IMR-90 (cell line): Measurements from ENCODE around the gene UPK1A. TPM values are rescaled to one million over a fixed set of nuclear protein-coding genes. Genes with fewer than 3 reads are reported as not detected.

Source experiments
- ATAC-seq: fragments of 200-7000 bp; cut with Tn5 transposase; 2 replicates; pipeline ENCODE4 v1.9.1; 2020; ENCODE audit warnings: low read depth, mild to moderate bottlenecking, moderate library complexity
- BruUV-seq: library from RNA; stranded (reverse); fragments of 400-500 nt; replicated peaks from 2 replicates; lab custom pipeline; 2021; lab: Mats Ljungman, UMichigan
- CTCF ChIA-PET: fragments of 300-600 bp; formaldehyde crosslinking; extraction: SDS; loops from one replicate; lab custom pipeline; 2021; ENCODE audit warnings: antibody characterized with exemption; lab: Yijun Ruan, JAX
- POLR2A ChIA-PET: fragments of 300-600 bp; sonication (Branson Sonifier 250); formaldehyde crosslinking; loops from one replicate; lab custom pipeline; 2022; ENCODE audit warnings: antibody characterized with exemption; ENCODE audit not compliant: unreplicated experiment; lab: Charles Lee
- DNase-seq: peaks from one replicate; pipeline ENCODE4 v3.0.0; 2013
- H2AFZ ChIP-seq: replicated peaks from 2 replicates; pipeline ENCODE3; 2013; ENCODE audit warnings: low read length, mild to moderate bottlenecking; ENCODE audit not compliant: poor library complexity
- H2AK5ac ChIP-seq: 2 replicates; pipeline ENCODE4 v1.6.1; 2013; ENCODE audit warnings: low read depth, low read length, inconsistent platforms
- H2AK9ac ChIP-seq: replicated peaks from 2 replicates; pipeline ENCODE3; 2013; ENCODE audit warnings: mild to moderate bottlenecking, low read depth, low read length, moderate library complexity; ENCODE audit not compliant: poor library complexity
- H2BK120ac ChIP-seq: 2 replicates; pipeline ENCODE4 v1.6.1; 2013; ENCODE audit warnings: low read depth, low read length, inconsistent platforms
- H2BK15ac ChIP-seq: 3 replicates; pipeline ENCODE4 v1.6.1; 2013; ENCODE audit warnings: low read depth, low read length, inconsistent platforms
- H2BK20ac ChIP-seq: 2 replicates; pipeline ENCODE4 v1.6.1; 2013; ENCODE audit warnings: low read depth, mild to moderate bottlenecking, inconsistent platforms, low read length, moderate library complexity
- H2BK5ac ChIP-seq: 2 replicates; pipeline ENCODE4 v1.6.1; 2013; ENCODE audit warnings: mild to moderate bottlenecking, low read depth, low read length, inconsistent platforms; ENCODE audit not compliant: poor library complexity, severe bottlenecking
- H3K14ac ChIP-seq: replicated peaks from 2 replicates; pipeline ENCODE4 v1.6.1; 2013; ENCODE audit warnings: low read depth, low read length, inconsistent platforms
- H3K18ac ChIP-seq: 2 replicates; pipeline ENCODE4 v1.6.1; 2013; ENCODE audit warnings: low read depth, low read length, control low read depth
- H3K23ac ChIP-seq: 2 replicates; pipeline ENCODE4 v1.6.1; 2013; ENCODE audit warnings: low read depth, low read length, inconsistent platforms
- H3K27ac ChIP-seq: 2 replicates; pipeline ENCODE4 v1.5.1; 2013; ENCODE audit warnings: mild to moderate bottlenecking, control low read depth, low read length; ENCODE audit not compliant: insufficient read depth
- H3K27me3 ChIP-seq: 2 replicates; pipeline ENCODE4 v1.6.1; 2013; ENCODE audit warnings: low read length; ENCODE audit not compliant: control insufficient read depth, insufficient read depth
- H3K36me3 ChIP-seq: 2 replicates; pipeline ENCODE4 v1.6.1; 2013; ENCODE audit warnings: low read length, mixed read lengths; ENCODE audit not compliant: control insufficient read depth, insufficient read depth
- H3K4ac ChIP-seq: 2 replicates; pipeline ENCODE4 v1.6.1; 2013; ENCODE audit warnings: low read depth, low read length, inconsistent platforms
- H3K4me1 ChIP-seq: 2 replicates; pipeline ENCODE4 v1.6.1; 2013; ENCODE audit warnings: low read length, mixed read lengths; ENCODE audit not compliant: control insufficient read depth, insufficient read depth
- H3K4me2 ChIP-seq: 2 replicates; pipeline ENCODE4 v1.6.1; 2013; ENCODE audit warnings: low read depth, mild to moderate bottlenecking, control low read depth, low read length, moderate library complexity
- H3K4me3 ChIP-seq: 2 replicates; pipeline ENCODE4 v1.5.1; 2013; ENCODE audit warnings: low read depth, mild to moderate bottlenecking, control low read depth, low read length, moderate library complexity; ENCODE audit not compliant: insufficient read depth
- H3K56ac ChIP-seq: 2 replicates; pipeline ENCODE4 v1.6.1; 2013; ENCODE audit warnings: low read length, inconsistent platforms; ENCODE audit not compliant: insufficient read depth; ENCODE audit errors: extremely low read depth
- H3K79me1 ChIP-seq, 2 experiments: 2 replicates each; pipeline ENCODE4 v1.6.1; 2013; ENCODE audit warnings: low read length in 2 of 2, inconsistent platforms in 1 of 2, low read depth in 1 of 2
- H3K9ac ChIP-seq: 2 replicates; pipeline ENCODE4 v1.6.1; 2013; ENCODE audit warnings: low read depth, low read length, control low read depth
- H3K9me1 ChIP-seq: 2 replicates; pipeline ENCODE4 v1.6.1; 2013; ENCODE audit warnings: low read length, inconsistent platforms; ENCODE audit not compliant: insufficient read depth
- H3K9me3 ChIP-seq: 2 replicates; pipeline ENCODE4 v1.6.1; 2013; ENCODE audit warnings: low read length; ENCODE audit not compliant: control insufficient read depth, insufficient read depth
- H4K20me1 ChIP-seq: 2 replicates; pipeline ENCODE4 v1.6.1; 2013; ENCODE audit warnings: low read length, inconsistent platforms; ENCODE audit not compliant: insufficient read depth
- H4K5ac ChIP-seq: 2 replicates; pipeline ENCODE4 v1.6.1; 2013; ENCODE audit warnings: mild to moderate bottlenecking, low read depth, low read length, control low read depth
- H4K8ac ChIP-seq, 2 experiments: 2 replicates each; pipeline ENCODE4 v1.6.1; 2013; ENCODE audit warnings: low read depth in 2 of 2, low read length in 2 of 2, control low read depth in 1 of 2, inconsistent platforms in 1 of 2
- H4K91ac ChIP-seq: 2 replicates; pipeline ENCODE4 v1.6.1; 2013; ENCODE audit warnings: low read depth, low read length, inconsistent platforms; ENCODE audit not compliant: insufficient read depth
- BHLHE40 ChIP-seq: fragments of 150-350 bp; IDR thresholded peaks from 2 replicates; pipeline ENCODE4 v1.6.1; 2016; ENCODE audit warnings: mild to moderate bottlenecking, low read depth, low read length
- CHD1 ChIP-seq: IDR thresholded peaks from 2 replicates; pipeline ENCODE4 v1.6.1; 2012; ENCODE audit warnings: low read depth, low read length, improper control_type of control experiment
- FOS ChIP-seq: fragments of 150-350 bp; IDR thresholded peaks from 2 replicates; pipeline ENCODE4 v1.6.1; 2016; ENCODE audit warnings: low read depth, low read length
- MAFK ChIP-seq: IDR thresholded peaks from 2 replicates; pipeline ENCODE4 v1.6.1; 2012; ENCODE audit warnings: low read depth, low read length, improper control_type of control experiment
- MXI1 ChIP-seq: IDR thresholded peaks from 2 replicates; pipeline ENCODE4 v1.6.1; 2012; ENCODE audit warnings: low read depth, mild to moderate bottlenecking, low read length, moderate library complexity, borderline replicate concordance
- NFE2L2 ChIP-seq: fragments of 150-350 bp; IDR thresholded peaks from 2 replicates; pipeline ENCODE4 v1.6.1; 2016; ENCODE audit warnings: low read depth, mild to moderate bottlenecking, low read length
- POLR2A ChIP-seq: IDR thresholded peaks from 2 replicates; pipeline ENCODE4 v1.6.1; 2012; ENCODE audit warnings: mild to moderate bottlenecking, low read depth, low read length
- RAD21 ChIP-seq: IDR thresholded peaks from 2 replicates; pipeline ENCODE4 v1.6.1; 2012; ENCODE audit warnings: low read length, improper control_type of control experiment
- RFX5 ChIP-seq: IDR thresholded peaks from 2 replicates; pipeline ENCODE4 v1.8.0; 2012; ENCODE audit warnings: low read depth, mild to moderate bottlenecking, low read length, moderate library complexity
- SMC3 ChIP-seq: fragments of 150-350 bp; IDR thresholded peaks from 2 replicates; pipeline ENCODE4 v1.6.1; 2016; ENCODE audit warnings: low read depth, mild to moderate bottlenecking, antibody characterized with exemption, low read length, moderate library complexity
- WGBS, 2 experiments: methylation state at CpG; one replicate each; pipeline versions ENCODE4 v1.1.5 to v1.1.7; 2013; ENCODE audit warnings: missing lambda C conversion rate in 2 of 2; ENCODE audit not compliant: insufficient read length in 1 of 2; ENCODE audit errors: extremely low coverage in 2 of 2; 5-methylcytosine and 5-hydroxymethylcytosine counted together
- dilution Hi-C: fragments of 300-500 bp; cut with HindIII; formaldehyde crosslinking; loops from one replicate; pipeline ENCODE4 v1.14.3; 2018; ENCODE audit warnings: low sequenced_read_pairs; ENCODE audit not compliant: unreplicated experiment
- in situ Hi-C: fragments of 300-500 bp; cut with MboI; formaldehyde crosslinking; loops from 3 replicates; pipeline ENCODE4 v1.14.3; 2019; ENCODE audit warnings: low sequenced_read_pairs, inconsistent platforms, mixed read lengths
- intact Hi-C: fragments of 100-400 bp; cut with micrococcal nuclease; formaldehyde crosslinking; loops from 2 replicates; pipeline ENCODE4 v1.10.0; 2022
- polyA plus RNA-seq, 3 experiments: library from polyadenylated mRNA; depleted of rRNA; stranded (reverse); fragments of >200 nt; gene quantifications; 2 replicates each; pipeline ENCODE4 v1.2.3, GENCODE V29; 2012; ENCODE audit warnings: low replicate concordance in 1 of 3
- total RNA-seq: library from RNA; depleted of rRNA; stranded (reverse); fragments of >200 nt; gene quantifications from 2 replicates; pipeline ENCODE4 v1.2.3, GENCODE V29; 2012
- TF ChIP-seq, protein P1 (sequence below): conservative IDR thresholded peaks from 2 replicates; pipeline ENCODE4 v1.5.1; 2012; ENCODE audit warnings: mild to moderate bottlenecking, low read depth, low read length, improper control_type of control experiment
- TF ChIP-seq, protein P2 (sequence below): fragments of 150-350 bp; IDR thresholded peaks from 2 replicates; pipeline ENCODE4 v1.6.1; 2017; ENCODE audit warnings: mild to moderate bottlenecking, antibody characterized with exemption, low read length, low read depth
- TF ChIP-seq, protein P3 (sequence below): fragments of 150-350 bp; IDR thresholded peaks from 2 replicates; pipeline ENCODE4 v1.6.1; 2016; ENCODE audit warnings: low read depth, mild to moderate bottlenecking, low read length, moderate library complexity, borderline replicate concordance

The UPK1A gene
- total and polyA plus RNA-seq, 2 of the 4 experiments (the other 2 are of a cell fraction) = 0.21 TPM; not detected in 1

DNA sequence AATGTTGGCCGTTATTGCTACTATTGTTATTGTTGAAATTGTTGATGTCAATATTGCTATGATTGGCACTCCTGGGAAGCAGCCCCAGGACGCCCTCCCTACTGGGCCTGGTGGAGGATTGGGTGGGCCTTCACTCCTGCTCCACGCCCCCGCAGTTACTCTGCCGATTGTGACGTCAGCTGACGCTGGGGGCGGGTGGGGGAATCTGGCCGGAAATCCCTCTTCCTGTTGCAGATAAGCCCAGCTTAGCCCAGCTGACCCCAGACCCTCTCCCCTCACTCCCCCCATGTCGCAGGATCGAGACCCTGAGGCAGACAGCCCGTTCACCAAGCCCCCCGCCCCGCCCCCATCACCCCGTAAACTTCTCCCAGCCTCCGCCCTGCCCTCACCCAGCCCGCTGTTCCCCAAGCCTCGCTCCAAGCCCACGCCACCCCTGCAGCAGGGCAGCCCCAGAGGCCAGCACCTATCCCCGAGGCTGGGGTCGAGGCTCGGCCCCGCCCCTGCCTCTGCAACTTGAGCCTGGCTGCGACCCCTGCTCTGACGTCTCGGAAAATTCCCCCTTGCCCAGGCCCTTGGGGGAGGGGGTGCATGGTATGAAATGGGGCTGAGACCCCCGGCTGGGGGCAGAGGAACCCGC is 24.7 kb upstream of the UPK1A start, which contains the start of gene ETV2:
ETV2 (plus strand) TSS at position 231 of the 637 bp plus-strand sequence. CDS start 716 bp downstream, outside the sequence.
- H2BK20ac ChIP-seq = peak within 1 kb of the TSS; percentile 25; the same call in 1 of the 2 replicates
- 8% methylated on average over 2 of the region's 28 CpGs; no CpG with 5 or more reads in 1 of the 2 experiments for WGBS, 2 experiments
- H3K56ac ChIP-seq = no peak within 1 kb of the TSS
- H3K4me1 ChIP-seq = peaks cover 9% of the 10 kb centered on the region
- no peak within 1 kb of the TSS for H3K9ac ChIP-seq
- peak within 1 kb of the TSS; percentile 61 for H4K5ac ChIP-seq
- H3K4me2 ChIP-seq = peak within 1 kb of the TSS; percentile 52
- H4K20me1 ChIP-seq = peaks cover 5% of the 10 kb centered on the region
- H2AK9ac ChIP-seq = peak within 1 kb of the TSS; percentile 90
- peak within 1 kb of the TSS; percentile 24; the same call in 1 of the 2 replicates for H3K4ac ChIP-seq
- H2BK120ac ChIP-seq = no peak within 1 kb of the TSS; the same call in 1 of the 2 replicates
- intact Hi-C loops = no loop called here
- no peak within 1 kb of the TSS for H3K18ac ChIP-seq
- peak within 1 kb of the TSS; percentile 15; the same call in 1 of the 2 replicates for H3K14ac ChIP-seq
- peaks cover 23% of the 10 kb centered on the region for H3K9me1 ChIP-seq
- no peaks in the 10 kb centered on the region for H3K27me3 ChIP-seq
- H3K36me3 ChIP-seq = peaks cover 15% of the 10 kb centered on the region
- peak within 1 kb of the TSS; percentile 32; the same call in 1 of the 2 replicates for H4K91ac ChIP-seq
- H3K23ac ChIP-seq = no peak within 1 kb of the TSS
- H2AK5ac ChIP-seq = peak within 1 kb of the TSS; percentile 69
- dilution Hi-C loops = no loop called here
- H3K4me3 ChIP-seq = no peak within 1 kb of the TSS
- in situ Hi-C loops = no loop called here
- peaks cover 0 to 5% of the 10 kb centered on the region in 2 experiments; a peak in 1 of 4 replicates for H3K79me1 ChIP-seq
- H3K9me3 ChIP-seq = no peaks in the 10 kb centered on the region
- peak within 1 kb of the TSS; percentile 88 for H2AFZ ChIP-seq
- ChIA-PET POLR2A (interaction anchor here (0.6 kb wide), 1 partner anchor 18 kb away, joined by 5 read pairs; no protein-coding TSS in a partner anchor), CTCF (no interaction called here)
- DNase-seq (peak; percentile 42), ATAC-seq (no peak)
- peak within 1 kb of the TSS; percentile 27 for H2BK5ac ChIP-seq
- BruUV-seq = no TSS peak
- no peak within 1 kb of the TSS; the same call in 1 of the 2 replicates for H3K27ac ChIP-seq
- H2BK15ac ChIP-seq = no peak within 1 kb of the TSS
- TF ChIP-seq RAD21 (no peak), MAFK (no peak), MXI1 (no peak), POLR2A (no peak), CHD1 (no peak), SMC3 (no peak), RFX5 (no peak), BHLHE40 (no peak), NFE2L2 (no peak), FOS (no peak)
- TF ChIP-seq, protein P1, sequence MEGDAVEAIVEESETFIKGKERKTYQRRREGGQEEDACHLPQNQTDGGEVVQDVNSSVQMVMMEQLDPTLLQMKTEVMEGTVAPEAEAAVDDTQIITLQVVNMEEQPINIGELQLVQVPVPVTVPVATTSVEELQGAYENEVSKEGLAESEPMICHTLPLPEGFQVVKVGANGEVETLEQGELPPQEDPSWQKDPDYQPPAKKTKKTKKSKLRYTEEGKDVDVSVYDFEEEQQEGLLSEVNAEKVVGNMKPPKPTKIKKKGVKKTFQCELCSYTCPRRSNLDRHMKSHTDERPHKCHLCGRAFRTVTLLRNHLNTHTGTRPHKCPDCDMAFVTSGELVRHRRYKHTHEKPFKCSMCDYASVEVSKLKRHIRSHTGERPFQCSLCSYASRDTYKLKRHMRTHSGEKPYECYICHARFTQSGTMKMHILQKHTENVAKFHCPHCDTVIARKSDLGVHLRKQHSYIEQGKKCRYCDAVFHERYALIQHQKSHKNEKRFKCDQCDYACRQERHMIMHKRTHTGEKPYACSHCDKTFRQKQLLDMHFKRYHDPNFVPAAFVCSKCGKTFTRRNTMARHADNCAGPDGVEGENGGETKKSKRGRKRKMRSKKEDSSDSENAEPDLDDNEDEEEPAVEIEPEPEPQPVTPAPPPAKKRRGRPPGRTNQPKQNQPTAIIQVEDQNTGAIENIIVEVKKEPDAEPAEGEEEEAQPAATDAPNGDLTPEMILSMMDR = no peak
- TF ChIP-seq, protein P2, sequence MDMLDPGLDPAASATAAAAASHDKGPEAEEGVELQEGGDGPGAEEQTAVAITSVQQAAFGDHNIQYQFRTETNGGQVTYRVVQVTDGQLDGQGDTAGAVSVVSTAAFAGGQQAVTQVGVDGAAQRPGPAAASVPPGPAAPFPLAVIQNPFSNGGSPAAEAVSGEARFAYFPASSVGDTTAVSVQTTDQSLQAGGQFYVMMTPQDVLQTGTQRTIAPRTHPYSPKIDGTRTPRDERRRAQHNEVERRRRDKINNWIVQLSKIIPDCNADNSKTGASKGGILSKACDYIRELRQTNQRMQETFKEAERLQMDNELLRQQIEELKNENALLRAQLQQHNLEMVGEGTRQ = no peak
- TF ChIP-seq, protein P3, sequence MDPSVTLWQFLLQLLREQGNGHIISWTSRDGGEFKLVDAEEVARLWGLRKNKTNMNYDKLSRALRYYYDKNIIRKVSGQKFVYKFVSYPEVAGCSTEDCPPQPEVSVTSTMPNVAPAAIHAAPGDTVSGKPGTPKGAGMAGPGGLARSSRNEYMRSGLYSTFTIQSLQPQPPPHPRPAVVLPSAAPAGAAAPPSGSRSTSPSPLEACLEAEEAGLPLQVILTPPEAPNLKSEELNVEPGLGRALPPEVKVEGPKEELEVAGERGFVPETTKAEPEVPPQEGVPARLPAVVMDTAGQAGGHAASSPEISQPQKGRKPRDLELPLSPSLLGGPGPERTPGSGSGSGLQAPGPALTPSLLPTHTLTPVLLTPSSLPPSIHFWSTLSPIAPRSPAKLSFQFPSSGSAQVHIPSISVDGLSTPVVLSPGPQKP = no peak
- H4K8ac ChIP-seq = peak within 1 kb of the TSS; percentile 23 to 47; a peak in 3 of 4 replicates
